Subcutaneous adipose tissue (tissue), 4 donors: ENCODE measurements around the gene MFF. TPM values are rescaled to one million over a fixed set of nuclear protein-coding genes. Genes with fewer than 3 reads are reported as not detected.
"Not testable (repeated sequence)": the region's sequence is repeated elsewhere in the genome, so short reads cannot be mapped to it uniquely, and the experiment has no call there.

Experiments used
- CTCF ChIP-seq: fragments of 450-650 bp; IDR thresholded peaks from one replicate; pipeline ENCODE4 v1.5.1; 2016; ENCODE audit warnings: low read depth, mild to moderate bottlenecking, control low read depth, antibody characterized with exemption, moderate library complexity
- total RNA-seq, 4 donors: library from RNA; depleted of rRNA; stranded (reverse); fragments of >200 nt; gene quantifications; one replicate each; pipeline ENCODE4 v1.1.0, GENCODE V29; 2016

Gene MFF
- total RNA-seq, 4 donors from 2014 or later = 90.9 to 135 (median 98.8) TPM

- no peak for TF ChIP-seq CTCF
Observed at GRCh38 chr2:227377467-227378351, 52.7 kb downstream of the MFF start.

GRCh38 chr2:227378371-227378782, 53.3 kb downstream of the MFF start:
- no peak for TF ChIP-seq CTCF

- TF ChIP-seq CTCF = no peak
Observed at GRCh38 chr2:227379095-227379494, 54.0 kb downstream of the MFF start, which contains the start of gene TM4SF20. TSS of gene TM4SF20 (minus strand) at chr2:227379306. CDS start at chr2:227379268, 38 bp downstream.

- no peak for TF ChIP-seq CTCF
Observed at GRCh38 chr2:227383686-227384085, 58.6 kb downstream of the MFF start.

GRCh38 chr2:227386630-227387029, 61.6 kb downstream of the MFF start:
- no peak for TF ChIP-seq CTCF

GRCh38 chr2:227387583-227387982, 62.5 kb downstream of the MFF start, which contains the start of gene SCYGR1:
TSS of gene SCYGR1 (minus strand) at chr2:227387949. CDS start at chr2:227387949, 0 bp downstream.
- TF ChIP-seq CTCF = not testable (repeated sequence)

- no peak for TF ChIP-seq CTCF
Observed at GRCh38 chr2:227388537-227389011, 63.5 kb downstream of the MFF start.
